Lower leg skin (tissue), 4 donors: ENCODE data around the gene SULF2. TPM values are rescaled to one million over a fixed set of nuclear protein-coding genes. Genes with fewer than 3 reads are reported as not detected.
A peak's percentile ranks its signal among the peaks of the same experiment; 100 is the strongest.

Source experiments
- DNase-seq, 2 donors: peaks; one replicate each; pipeline ENCODE4 v3.0.0-alpha.2; 2019; ENCODE audit warnings: low spot score in 2 of 2
- H3K4me3 ChIP-seq: fragments of 200-600 bp; sonication (generic); 2 replicates; pipeline ENCODE4 v1.5.1; 2017; ENCODE audit warnings: mild to moderate bottlenecking, low read depth; ENCODE audit not compliant: poor library complexity, severe bottlenecking
- POLR2A ChIP-seq, 2 donors: fragments of 450-650 bp; IDR thresholded peaks; one replicate each; pipeline ENCODE4 v1.6.1; 2016 to 2017; ENCODE audit warnings: antibody characterized with exemption in 2 of 2, mild to moderate bottlenecking in 1 of 2, moderate library complexity in 1 of 2
- WGBS, 2 donors: methylation state at CpG; one replicate each; pipeline ENCODE4 v1.1.5; 2018; 5-methylcytosine and 5-hydroxymethylcytosine counted together
- intact Hi-C: fragments of 100-400 bp; cut with DNase I; formaldehyde crosslinking; loops from one replicate; pipeline ENCODE4 v1.15.0; 2023; ENCODE audit warnings: low total_unique reads
- total RNA-seq, 4 donors: library from RNA; depleted of rRNA; stranded (reverse); fragments of >200 nt; gene quantifications; one replicate each; pipeline ENCODE4 v1.1.0, GENCODE V29; 2016
- TF ChIP-seq, protein P1 (sequence below), 3 donors: fragments of 450-650 bp; IDR thresholded peaks; one replicate each; pipeline ENCODE4 v1.5.1; 2016; ENCODE audit warnings: antibody characterized with exemption in 3 of 3, mild to moderate bottlenecking in 3 of 3, moderate library complexity in 2 of 3

The SULF2 gene
- total RNA-seq, 4 donors from 2014 or later: 18.3 to 83.0 (median 28.0) TPM

DNA sequence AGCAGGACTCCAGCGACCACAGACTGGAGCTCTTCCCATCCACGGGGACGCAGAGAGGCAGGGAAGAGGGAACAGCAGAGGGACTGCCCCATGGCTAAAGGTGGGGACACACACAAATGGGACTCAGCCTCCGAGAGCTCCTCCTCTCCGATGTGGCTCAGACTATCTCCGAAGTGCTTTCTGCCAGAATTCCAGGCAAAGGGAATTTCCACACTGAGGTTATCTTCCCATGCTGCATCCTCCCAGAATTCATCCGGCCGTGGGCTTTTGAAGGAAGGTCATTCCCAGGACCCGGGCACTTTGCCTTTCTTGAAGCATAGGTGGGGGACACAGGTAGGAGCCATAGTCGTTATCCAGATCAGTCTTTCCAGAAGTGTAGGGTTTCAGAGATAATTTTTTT is 67.9 kb downstream of the SULF2 start:
- DNase-seq: no peak
- TF ChIP-seq POLR2A (IDR thresholded peaks at IDR 0.05): no peak
- TF ChIP-seq, protein P1, sequence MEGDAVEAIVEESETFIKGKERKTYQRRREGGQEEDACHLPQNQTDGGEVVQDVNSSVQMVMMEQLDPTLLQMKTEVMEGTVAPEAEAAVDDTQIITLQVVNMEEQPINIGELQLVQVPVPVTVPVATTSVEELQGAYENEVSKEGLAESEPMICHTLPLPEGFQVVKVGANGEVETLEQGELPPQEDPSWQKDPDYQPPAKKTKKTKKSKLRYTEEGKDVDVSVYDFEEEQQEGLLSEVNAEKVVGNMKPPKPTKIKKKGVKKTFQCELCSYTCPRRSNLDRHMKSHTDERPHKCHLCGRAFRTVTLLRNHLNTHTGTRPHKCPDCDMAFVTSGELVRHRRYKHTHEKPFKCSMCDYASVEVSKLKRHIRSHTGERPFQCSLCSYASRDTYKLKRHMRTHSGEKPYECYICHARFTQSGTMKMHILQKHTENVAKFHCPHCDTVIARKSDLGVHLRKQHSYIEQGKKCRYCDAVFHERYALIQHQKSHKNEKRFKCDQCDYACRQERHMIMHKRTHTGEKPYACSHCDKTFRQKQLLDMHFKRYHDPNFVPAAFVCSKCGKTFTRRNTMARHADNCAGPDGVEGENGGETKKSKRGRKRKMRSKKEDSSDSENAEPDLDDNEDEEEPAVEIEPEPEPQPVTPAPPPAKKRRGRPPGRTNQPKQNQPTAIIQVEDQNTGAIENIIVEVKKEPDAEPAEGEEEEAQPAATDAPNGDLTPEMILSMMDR (IDR thresholded peaks at IDR 0.05): no peak
- 55 to 64% methylated on average over 10 of the region's 10 CpGs for WGBS, 2 donors
- intact Hi-C loops: no loop called here
- H3K4me3 ChIP-seq: no peak overlapping the region

DNA sequence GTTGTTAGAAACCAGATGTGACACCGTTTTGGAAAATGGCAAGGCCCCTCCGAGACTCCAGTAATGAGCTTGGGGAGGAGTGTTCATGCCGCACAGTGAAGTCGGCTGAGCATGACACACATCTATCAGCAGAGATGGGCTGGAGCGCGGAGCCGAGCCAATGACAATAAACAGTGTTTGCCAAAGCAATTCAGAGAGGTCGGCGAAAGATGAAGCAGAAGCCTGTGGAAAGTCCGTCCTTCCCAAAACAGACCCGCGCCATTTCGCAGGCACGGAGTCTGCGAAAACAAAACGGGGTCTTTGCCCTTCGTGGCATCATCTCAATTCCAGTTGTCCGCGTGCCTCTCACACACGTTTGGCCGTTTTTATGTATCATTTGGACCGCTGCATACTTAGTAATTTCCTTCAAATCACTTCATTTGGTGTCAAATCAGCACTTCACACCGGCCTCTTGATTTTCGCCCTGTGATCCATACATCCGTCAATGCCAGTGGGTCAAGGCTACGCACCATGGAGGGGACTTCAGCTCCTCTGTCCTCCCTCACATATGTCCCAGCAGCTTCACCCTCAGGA is 71.3 kb downstream of the SULF2 start:
- intact Hi-C loops: no loop called here
- H3K4me3 ChIP-seq: no peak overlapping the region
- 74 to 77% methylated on average over 26 of the region's 26 CpGs for WGBS, 2 donors
- TF ChIP-seq, protein P1 (IDR thresholded peaks at IDR 0.05): no peak
- no peak for TF ChIP-seq POLR2A (IDR thresholded peaks at IDR 0.05)
- peak; percentile 67 to 92 for DNase-seq

DNA sequence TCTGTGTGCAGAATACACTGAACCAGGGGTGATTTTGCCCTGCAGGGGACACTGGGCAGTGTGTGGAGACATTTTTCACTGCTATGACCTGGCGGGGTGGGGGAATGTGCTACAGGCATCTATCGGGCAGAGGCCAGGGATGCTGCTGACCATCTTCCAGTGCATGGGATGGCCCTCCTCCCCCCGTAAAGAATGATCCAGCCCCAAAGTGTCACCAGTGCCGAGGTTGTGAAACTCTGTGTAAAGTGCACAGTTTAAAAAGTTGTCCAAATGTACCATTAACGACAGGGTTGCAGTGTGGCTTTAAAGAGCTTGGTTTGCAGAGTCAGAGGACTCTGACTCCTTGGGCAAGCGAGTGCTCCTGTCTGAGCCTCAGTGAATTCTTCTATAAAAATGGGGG is 72.1 kb downstream of the SULF2 start:
- 64 to 65% methylated on average over 6 of the region's 6 CpGs for WGBS, 2 donors
- H3K4me3 ChIP-seq: no peak overlapping the region
- TF ChIP-seq, protein P1 (IDR thresholded peaks at IDR 0.05): no peak
- TF ChIP-seq POLR2A (IDR thresholded peaks at IDR 0.05): no peak
- intact Hi-C loops: no loop called here
- no peak for DNase-seq

DNA sequence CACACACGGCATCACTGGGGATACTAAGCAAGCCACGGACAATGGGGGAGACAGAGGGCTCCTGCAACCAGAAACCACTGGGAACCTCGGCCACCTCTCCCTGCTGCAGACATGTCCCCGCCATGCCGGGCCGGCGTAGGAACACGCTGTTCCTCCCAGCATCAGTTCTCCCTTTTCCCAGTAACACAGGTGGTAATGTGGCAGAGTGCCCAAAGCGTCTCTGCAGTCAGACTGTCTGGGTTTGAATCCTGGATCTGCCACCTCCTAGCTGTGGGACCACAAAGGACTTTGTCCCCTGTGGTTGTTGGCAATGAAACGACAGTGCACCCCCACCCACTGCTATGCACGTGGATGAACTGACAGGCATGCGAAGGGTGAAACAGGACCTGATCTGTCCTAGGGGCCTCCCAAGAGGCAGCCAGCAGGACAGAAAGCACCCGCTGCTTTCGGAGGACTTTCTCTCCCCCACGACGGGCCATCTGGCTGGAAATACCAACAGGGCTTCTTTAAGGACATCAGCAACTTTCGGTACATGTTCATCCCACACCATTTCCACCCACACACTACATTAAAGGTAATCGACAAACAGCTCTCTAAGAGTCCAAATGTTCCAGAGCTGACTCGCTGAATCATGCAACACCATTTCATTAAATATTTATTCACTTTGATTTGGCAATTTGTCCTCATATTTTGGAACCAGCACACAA is 74.1 kb downstream of the SULF2 start:
- intact Hi-C loops: no loop called here
- no peak overlapping the region for H3K4me3 ChIP-seq
- no peak for TF ChIP-seq POLR2A (IDR thresholded peaks at IDR 0.05)
- TF ChIP-seq, protein P1 (IDR thresholded peaks at IDR 0.05): peak in 1 of 3 donors; percentile 25
- DNase-seq: no peak
- WGBS, 2 donors: 77 to 80% methylated on average over 12 to 19 of the region's 19 CpGs

DNA sequence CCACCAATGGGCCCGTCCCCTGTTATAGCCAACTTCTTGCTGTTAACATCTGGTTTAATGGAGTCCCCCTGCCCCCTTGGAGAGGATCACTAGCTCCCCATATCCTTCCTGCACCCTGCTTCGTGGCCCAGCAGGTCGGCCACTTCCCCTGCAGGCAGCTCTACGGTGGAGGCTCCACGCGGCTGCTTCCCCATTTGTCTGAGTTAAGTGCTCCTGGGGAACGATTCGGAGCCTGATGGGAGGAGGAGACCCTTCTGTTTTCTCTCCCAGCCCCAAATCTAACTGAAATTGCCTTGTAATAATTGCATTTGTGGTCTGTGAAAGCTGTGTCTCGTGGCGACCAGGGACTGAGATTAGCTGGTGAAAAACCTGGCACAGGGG is 74.6 kb downstream of the SULF2 start:
- no peak for DNase-seq
- no peak overlapping the region for H3K4me3 ChIP-seq
- intact Hi-C loops: no loop called here
- WGBS, 2 donors: 91 to 92% methylated on average over 10 of the region's 10 CpGs
- TF ChIP-seq POLR2A (IDR thresholded peaks at IDR 0.05): no peak
- TF ChIP-seq, protein P1 (IDR thresholded peaks at IDR 0.05): no peak
